Gastrocnemius medialis (tissue), 4 donors: ENCODE measurements around the gene PAQR6. TPM values are rescaled to one million over a fixed set of nuclear protein-coding genes. Genes with fewer than 3 reads are reported as not detected.

ENCODE experiments used
- ATAC-seq, 2 donors: fragments of 150-250 bp; one replicate each; pipeline ENCODE4 v1.9.1; 2016
- DNase-seq, 2 donors: peaks; one replicate each; pipeline ENCODE4 v3.0.0-alpha.2; 2019
- H3K27ac ChIP-seq, 4 donors: fragments of 200-600 bp; sonication (generic); 1 replicate in 1 of 4; 2 replicates in 3 of 4; pipeline ENCODE4 v1.5.1; 2016 to 2018; ENCODE audit warnings: mild to moderate bottlenecking in 2 of 4, moderate library complexity in 1 of 4
- H3K27me3 ChIP-seq, 3 donors: fragments of 200-600 bp; sonication (generic) in 2 of 3; 1 replicate in 1 of 3; 2 replicates in 2 of 3; pipeline versions ENCODE4 v1.5.1 to v1.6.0; 2016 to 2019; ENCODE audit warnings: mild to moderate bottlenecking in 1 of 3, moderate library complexity in 1 of 3
- H3K36me3 ChIP-seq, 2 donors: fragments of 200-600 bp; sonication (generic) in 1 of 2; one replicate each; pipeline ENCODE4 v1.5.1; 2017 to 2018
- H3K4me1 ChIP-seq, 2 donors: fragments of 200-600 bp; sonication (generic) in 1 of 2; one replicate each; pipeline ENCODE4 v1.5.1; 2016 to 2017; ENCODE audit warnings: mild to moderate bottlenecking in 2 of 2
- H3K4me3 ChIP-seq, 4 donors: fragments of 200-600 bp; sonication (generic) in 3 of 4; 1 replicate in 1 of 4; 2 replicates in 3 of 4; pipeline ENCODE4 v1.5.1; 2016 to 2019; ENCODE audit warnings: mild to moderate bottlenecking in 2 of 4
- H3K9me3 ChIP-seq, 3 donors: fragments of 200-600 bp; sonication (generic) in 2 of 3; 1 replicate in 1 of 3; 2 replicates in 2 of 3; pipeline ENCODE4 v1.5.1; 2016 to 2019
- POLR2A ChIP-seq, 2 donors: fragments of 450-650 bp; IDR thresholded peaks; one replicate each; pipeline ENCODE4 v1.6.1; 2017; ENCODE audit warnings: antibody characterized with exemption in 2 of 2, mild to moderate bottlenecking in 2 of 2, moderate library complexity in 2 of 2
- in situ Hi-C, 4 donors: fragments of 200-750 bp; cut with MboI; loops; one replicate each; pipeline versions ENCODE4 v1.15.0 to v1.8.0; 2017; ENCODE audit warnings: low sequenced_read_pairs in 4 of 4
- intact Hi-C: fragments of 100-400 bp; cut with DNase I; formaldehyde crosslinking; loops from one replicate; pipeline ENCODE4 v1.15.1; 2023; ENCODE audit warnings: low total_unique reads
- total RNA-seq, 4 donors: library from RNA; depleted of rRNA; stranded (reverse); fragments of >200 nt; gene quantifications; one replicate each; pipeline versions ENCODE4 v1.1.0 to v1.2.3, GENCODE V29; 2016
- TF ChIP-seq, protein P1 (sequence below), 5 experiments: fragments of 450-650 bp in 3 of 5; fragments of 200-600 bp in 2 of 5; sonication (generic) in 2 of 5; IDR thresholded peaks in 4 of 5; conservative IDR thresholded peaks in 1 of 5; 1 replicate in 4 of 5; 2 replicates in 1 of 5; pipeline ENCODE4 v1.5.1; 2016 to 2019; ENCODE audit warnings: antibody characterized with exemption in 5 of 5, mild to moderate bottlenecking in 3 of 5, moderate library complexity in 3 of 5

Gene PAQR6
- total RNA-seq, 4 donors from 2014 or later, result 0.16 to 0.46 TPM; not detected in 2

DNA sequence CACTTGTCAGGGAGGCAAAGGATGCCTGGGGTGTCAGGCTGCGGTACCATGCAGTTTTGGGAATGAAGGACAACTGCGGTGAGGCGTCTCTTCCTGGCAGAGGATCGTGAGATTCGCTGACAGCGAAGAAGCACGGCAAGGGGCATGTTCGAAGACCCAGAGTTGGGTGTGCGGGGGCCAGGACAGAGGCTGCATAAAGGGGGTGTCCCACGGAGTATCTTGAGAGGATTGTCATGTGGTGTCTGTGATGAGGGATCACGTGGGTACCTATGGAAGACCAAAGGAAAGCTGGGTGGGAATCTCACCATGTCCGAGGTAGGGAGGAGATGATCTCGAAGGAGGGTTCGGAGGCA lies 53.6 kb downstream of the PAQR6 start:
- Histone ChIP-seq H3K27ac (peak overlapping the region; percentile 81 to 90 (median 86)), H3K9me3 (no peaks in the 10 kb centered on the region), H3K4me1 (peaks cover 31 to 39% of the 10 kb centered on the region in 2 donors), H3K27me3 (no peaks in the 10 kb centered on the region), H3K36me3 (no peaks in the 10 kb centered on the region), H3K4me3 (peak overlapping the region; percentile 81 to 95 (median 88))
- ATAC-seq (no peak), DNase-seq (no peak)
- TF ChIP-seq POLR2A (IDR thresholded peaks at IDR 0.05), result no peak
- TF ChIP-seq, protein P1, sequence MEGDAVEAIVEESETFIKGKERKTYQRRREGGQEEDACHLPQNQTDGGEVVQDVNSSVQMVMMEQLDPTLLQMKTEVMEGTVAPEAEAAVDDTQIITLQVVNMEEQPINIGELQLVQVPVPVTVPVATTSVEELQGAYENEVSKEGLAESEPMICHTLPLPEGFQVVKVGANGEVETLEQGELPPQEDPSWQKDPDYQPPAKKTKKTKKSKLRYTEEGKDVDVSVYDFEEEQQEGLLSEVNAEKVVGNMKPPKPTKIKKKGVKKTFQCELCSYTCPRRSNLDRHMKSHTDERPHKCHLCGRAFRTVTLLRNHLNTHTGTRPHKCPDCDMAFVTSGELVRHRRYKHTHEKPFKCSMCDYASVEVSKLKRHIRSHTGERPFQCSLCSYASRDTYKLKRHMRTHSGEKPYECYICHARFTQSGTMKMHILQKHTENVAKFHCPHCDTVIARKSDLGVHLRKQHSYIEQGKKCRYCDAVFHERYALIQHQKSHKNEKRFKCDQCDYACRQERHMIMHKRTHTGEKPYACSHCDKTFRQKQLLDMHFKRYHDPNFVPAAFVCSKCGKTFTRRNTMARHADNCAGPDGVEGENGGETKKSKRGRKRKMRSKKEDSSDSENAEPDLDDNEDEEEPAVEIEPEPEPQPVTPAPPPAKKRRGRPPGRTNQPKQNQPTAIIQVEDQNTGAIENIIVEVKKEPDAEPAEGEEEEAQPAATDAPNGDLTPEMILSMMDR (IDR thresholded peaks at IDR 0.05 in 4 of 5, conservative IDR thresholded peaks at IDR 0.05 in 1 of 5), result no peak
- in situ Hi-C loops, result no loop called here
- intact Hi-C loops, result loop anchor here (1.0 to 2.0 kb wide), 2 partner anchors 19 to 33 kb away; partner anchors contain the start of gene PMF1

DNA sequence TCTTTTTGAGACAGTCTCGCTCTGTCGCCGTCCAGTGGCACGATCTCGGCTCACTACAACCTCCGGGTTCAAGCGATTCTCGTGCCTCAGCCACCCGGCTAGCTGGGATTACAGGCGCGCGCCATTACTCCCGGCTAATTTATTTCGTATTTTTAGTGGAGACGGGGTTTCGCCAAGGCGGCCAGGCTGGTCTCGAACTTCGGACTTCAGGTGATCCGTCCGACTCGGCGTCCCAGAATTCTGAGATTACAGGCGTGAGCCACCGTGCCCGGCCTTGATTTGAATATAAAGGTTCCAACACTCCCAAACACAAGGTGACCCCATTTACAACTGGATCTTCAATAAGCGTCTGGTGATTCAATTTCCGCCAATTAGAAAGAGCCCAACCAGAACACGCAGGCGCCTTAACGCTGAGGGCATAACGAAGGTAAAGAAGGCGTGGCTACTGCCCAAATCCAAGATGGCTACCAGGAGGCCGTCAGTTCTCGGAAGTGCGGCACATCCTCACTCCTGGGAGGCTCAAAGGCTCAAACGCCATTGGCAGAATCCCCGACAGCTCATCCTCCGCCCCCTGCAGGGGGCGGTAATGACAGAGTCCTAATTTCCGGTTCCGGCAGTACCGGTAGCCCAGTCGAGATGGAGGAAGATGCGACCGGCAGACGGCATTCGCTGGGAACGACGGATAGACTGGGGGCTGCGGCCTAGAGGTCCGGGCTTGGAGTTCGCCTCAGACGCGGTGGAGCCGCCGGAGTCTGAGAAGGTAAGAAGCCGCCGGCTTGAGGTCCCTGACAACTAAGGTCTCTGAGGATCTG lies 54.2 kb downstream of the PAQR6 start, which contains the start of gene SLC25A44:
Gene SLC25A44 (plus strand): TSS at position 617 of the 812 bp plus-strand sequence. CDS start 5,744 bp downstream, outside the sequence.
- peaks cover 31 to 39% of the 10 kb centered on the region in 2 donors for H3K4me1 ChIP-seq
- intact Hi-C loops, result loop anchor here (1.0 to 2.0 kb wide), 2 partner anchors 19 to 32 kb away; partner anchors contain the start of gene PMF1

More for the DNA sequence above, 54.2 kb downstream of the PAQR6 start, which contains the start of gene SLC25A44:
- in situ Hi-C loops, result no loop called here
- Histone ChIP-seq H3K27me3 (no peaks in the 10 kb centered on the region), H3K36me3 (no peaks in the 10 kb centered on the region), H3K9me3 (no peaks in the 10 kb centered on the region), H3K27ac (peak within 1 kb of the TSS; percentile 81 to 90 (median 86)), H3K4me3 (peak within 1 kb of the TSS; percentile 81 to 95 (median 88))
- TF ChIP-seq POLR2A (IDR thresholded peaks at IDR 0.05), result peak; percentile 73 to 78
- TF ChIP-seq, protein P1 (IDR thresholded peaks at IDR 0.05 in 4 of 5, conservative IDR thresholded peaks at IDR 0.05 in 1 of 5), result peak; percentile 12 to 69 (median 59)
- ATAC-seq (peak; percentile 99 to 100), DNase-seq (peak; percentile 96 to 97)

Other genes starting within 250 kb of the PAQR6 start
- gene SSR2, start 227.1 kb downstream of the PAQR6 start, total RNA-seq, result 100 to 1,000 TPM in 2 of 4 donors, 10 to 100 TPM in 2; 70.6 to 118 (median 108) TPM
- 10 to 100 TPM; 42.3 to 60.1 (median 46.0) TPM for gene UBQLN4, start 194.3 kb downstream of the PAQR6 start, total RNA-seq
- gene LAMTOR2, start 193.3 kb downstream of the PAQR6 start, total RNA-seq, result 10 to 100 TPM; 51.5 to 82.7 (median 72.6) TPM
- gene RAB25, start 186.9 kb downstream of the PAQR6 start, total RNA-seq, result 1 to 10 TPM in 1 of 4 donors, not detected in 3; 1.2 TPM
- not detected for gene MEX3A, start 165.6 kb downstream of the PAQR6 start, total RNA-seq
- 100 to 1,000 TPM; 143 to 244 (median 220) TPM for gene LMNA, start 133.3 kb downstream of the PAQR6 start, total RNA-seq
- gene SEMA4A, start 94.5 kb downstream of the PAQR6 start, total RNA-seq, result 1 to 10 TPM in 2 of 4 donors, under 1 TPM in 2; 0.29 to 2.4 (median 1.2) TPM
- 10 to 100 TPM in 3 of 4 donors, 1 to 10 TPM in 1; 9.2 to 19.5 (median 18.5) TPM for gene SLC25A44, start 54.0 kb downstream of the PAQR6 start, total RNA-seq
- gene PMF1, start 35.0 kb downstream of the PAQR6 start, total RNA-seq, result 100 to 1,000 TPM in 2 of 4 donors, 10 to 100 TPM in 2; 73.3 to 119 (median 89.9) TPM
- gene BGLAP, start 5.9 kb downstream of the PAQR6 start, total RNA-seq, result not detected
- 10 to 100 TPM; 47.4 to 83.1 (median 62.7) TPM for gene SMG5, start 34.8 kb upstream of the PAQR6 start, total RNA-seq
- gene TMEM79, start 36.3 kb upstream of the PAQR6 start, total RNA-seq, result 1 to 10 TPM in 1 of 4 donors, under 1 TPM in 3; 0.20 to 1.5 (median 0.68) TPM
- 10 to 100 TPM; 10.1 to 16.5 (median 13.6) TPM for gene GLMP, start 47.6 kb upstream of the PAQR6 start, total RNA-seq
- not detected for gene VHLL, start 51.3 kb upstream of the PAQR6 start, total RNA-seq
- gene CCT3, start 90.2 kb upstream of the PAQR6 start, total RNA-seq, result 100 to 1,000 TPM; 147 to 189 (median 180) TPM
- gene TSACC, start 90.5 kb upstream of the PAQR6 start, total RNA-seq, result not detected
- gene RHBG, start 121.2 kb upstream of the PAQR6 start, total RNA-seq, result not detected